ENCODE results near the gene SEPHS1.

- no peak for TF ChIP-seq CTCF (IDR thresholded peaks at IDR 0.05; ENCODE audit: poor library complexity)
- no peak for TF ChIP-seq EZH2phosphoT487 (IDR thresholded peaks at IDR 0.05; ENCODE audit: low read depth, severe bottlenecking, unreplicated experiment)
- no peak for TF ChIP-seq EZH2 (IDR thresholded peaks at IDR 0.05; ENCODE audit: borderline replicate concordance)
Observed at GRCh38 chr10:13365243-13365642, 17.1 kb upstream of the SEPHS1 start.
